ENCODE results near the gene CPLANE1. TPM values are rescaled to one million over a fixed set of nuclear protein-coding genes. Genes with fewer than 3 reads are reported as not detected.

Gene CPLANE1
- total RNA-seq, 2 donors from 2014 or later = 9.0 to 22.5 TPM

- H3K27ac ChIP-seq = no peak overlapping the region
- H3K36me3 ChIP-seq = peaks cover 38% of the 10 kb centered on the region
- no peaks in the 10 kb centered on the region for H3K27me3 ChIP-seq
- no peaks in the 10 kb centered on the region for H3K9me3 ChIP-seq
- no peaks in the 10 kb centered on the region for H3K4me1 ChIP-seq
- H3K4me3 ChIP-seq = no peak overlapping the region
- no peak for TF ChIP-seq CTCF (IDR thresholded peaks at IDR 0.05)
- no peak for DNase-seq (ENCODE audit: low spot score)
These were observed 115.2 kb downstream of the CPLANE1 start for GRCh38 chr5:37133939-37134338.

- peaks cover 28% of the 10 kb centered on the region for H3K36me3 ChIP-seq
- no peak overlapping the region for H3K27ac ChIP-seq
- no peaks in the 10 kb centered on the region for H3K27me3 ChIP-seq
- TF ChIP-seq CTCF (IDR thresholded peaks at IDR 0.05) = no peak
- DNase-seq (ENCODE audit: low spot score) = no peak
- H3K4me1 ChIP-seq = no peaks in the 10 kb centered on the region
- H3K9me3 ChIP-seq = no peaks in the 10 kb centered on the region
- no peak overlapping the region for H3K4me3 ChIP-seq
These were observed 116.5 kb downstream of the CPLANE1 start for GRCh38 chr5:37132646-37133045.

GRCh38 chr5:37121465-37121864 is 127.7 kb downstream of the CPLANE1 start:
- Histone ChIP-seq H3K27me3 (no peaks in the 10 kb centered on the region), H3K36me3 (peaks cover 48% of the 10 kb centered on the region), H3K4me1 (no peaks in the 10 kb centered on the region), H3K4me3 (no peak overlapping the region), H3K9me3 (no peaks in the 10 kb centered on the region), H3K27ac (no peak overlapping the region)
- TF ChIP-seq CTCF (IDR thresholded peaks at IDR 0.05) = no peak
- DNase-seq (ENCODE audit: low spot score) = no peak

- H3K4me3 ChIP-seq = no peak overlapping the region
- no peak for TF ChIP-seq CTCF (IDR thresholded peaks at IDR 0.05)
- no peaks in the 10 kb centered on the region for H3K27me3 ChIP-seq
- no peaks in the 10 kb centered on the region for H3K4me1 ChIP-seq
- no peak overlapping the region for H3K27ac ChIP-seq
- H3K36me3 ChIP-seq = peaks cover 48% of the 10 kb centered on the region
- no peak for DNase-seq (ENCODE audit: low spot score)
- H3K9me3 ChIP-seq = no peaks in the 10 kb centered on the region
These were observed 128.1 kb downstream of the CPLANE1 start for GRCh38 chr5:37121027-37121426.

GRCh38 chr5:37120270-37120669 is 128.9 kb downstream of the CPLANE1 start:
- Histone ChIP-seq H3K27me3 (no peaks in the 10 kb centered on the region), H3K36me3 (peaks cover 48% of the 10 kb centered on the region), H3K4me1 (no peaks in the 10 kb centered on the region), H3K9me3 (no peaks in the 10 kb centered on the region), H3K27ac (no peak overlapping the region), H3K4me3 (no peak overlapping the region)
- TF ChIP-seq CTCF (IDR thresholded peaks at IDR 0.05) = no peak
- no peak for DNase-seq (ENCODE audit: low spot score)

DNA sequence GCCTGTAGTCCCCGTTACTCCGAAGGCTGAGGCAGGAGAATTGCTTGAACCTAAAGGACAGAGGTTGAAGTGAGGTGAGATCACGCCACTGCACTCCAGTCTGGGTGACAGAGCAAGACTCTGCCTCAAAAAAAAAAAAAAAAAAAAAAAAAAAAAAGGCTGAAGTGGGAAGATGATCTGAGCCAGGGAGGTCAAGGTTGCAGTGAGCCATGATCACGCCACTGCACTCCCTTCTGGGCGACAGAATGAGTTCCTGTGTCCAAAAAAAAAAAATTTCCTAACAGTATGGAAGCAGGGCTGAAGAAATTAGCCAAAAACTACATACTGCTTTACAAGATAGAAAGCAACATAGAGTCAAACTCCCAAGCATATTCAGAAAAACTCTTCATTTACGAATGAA is 132.8 kb downstream of the CPLANE1 start:
- Histone ChIP-seq H3K9me3 (no peaks in the 10 kb centered on the region), H3K36me3 (peaks cover 67% of the 10 kb centered on the region), H3K4me3 (no peak overlapping the region), H3K4me1 (no peaks in the 10 kb centered on the region), H3K27ac (no peak overlapping the region), H3K27me3 (no peaks in the 10 kb centered on the region)
- no peak for TF ChIP-seq CTCF (IDR thresholded peaks at IDR 0.05)
- DNase-seq (ENCODE audit: low spot score) = no peak

Data from right atrium auricular region (tissue), 2 donors.